WERI-Rb-1 (cell line): ENCODE measurements around the gene CCDC33.
A peak's percentile ranks its signal among the peaks of the same experiment; 100 is the strongest.

ENCODE experiments used
- DNase-seq: peaks from one replicate; pipeline ENCODE4 v3.0.0-alpha.2; 2020
- H3K27ac ChIP-seq: fragments of 250-450 bp; sonication (Bioruptor Pico); 2 replicates; pipeline ENCODE4 v1.5.1; 2020; ENCODE audit warnings: mild to moderate bottlenecking, moderate library complexity
- H3K27me3 ChIP-seq: fragments of 250-450 bp; sonication (Bioruptor Pico); 2 replicates; pipeline ENCODE4 v1.5.1; 2021; ENCODE audit warnings: mild to moderate bottlenecking, low read depth, moderate library complexity; ENCODE audit not compliant: insufficient read depth, severe bottlenecking
- H3K36me3 ChIP-seq: fragments of 250-450 bp; sonication (Bioruptor Pico); 2 replicates; pipeline ENCODE4 v1.5.1; 2020; ENCODE audit warnings: mild to moderate bottlenecking, moderate library complexity
- H3K4me3 ChIP-seq: 2 replicates; pipeline ENCODE4 v1.5.1; 2011; ENCODE audit warnings: low read depth, mild to moderate bottlenecking, control low read depth, low read length
- H3K9me3 ChIP-seq: fragments of 250-450 bp; sonication (Bioruptor Pico); 2 replicates; pipeline ENCODE4 v1.5.1; 2021; ENCODE audit warnings: mild to moderate bottlenecking, moderate library complexity; ENCODE audit not compliant: severe bottlenecking
- CTCF ChIP-seq: IDR thresholded peaks from 2 replicates; pipeline ENCODE4 v1.5.1; 2011; ENCODE audit warnings: low read depth, mild to moderate bottlenecking, control low read depth, inconsistent platforms, low read length

The CCDC33 gene

GRCh38 chr15:74270854-74271520 is 34.9 kb downstream of the CCDC33 start:
- Histone ChIP-seq H3K27ac (no peak overlapping the region), H3K9me3 (no peaks in the 10 kb centered on the region), H3K36me3 (no peaks in the 10 kb centered on the region)

GRCh38 chr15:74272812-74273211 is 36.7 kb downstream of the CCDC33 start:
- TF ChIP-seq CTCF = no peak
- DNase-seq = no peak
- Histone ChIP-seq H3K4me3 (no peak overlapping the region), H3K36me3 (no peaks in the 10 kb centered on the region), H3K9me3 (no peaks in the 10 kb centered on the region), H3K27me3 (no peaks in the 10 kb centered on the region), H3K27ac (no peak overlapping the region)

More at GRCh38 chr15:74270854-74271520, 34.9 kb downstream of the CCDC33 start:
- no peaks in the 10 kb centered on the region for H3K27me3 ChIP-seq
- no peak for DNase-seq
- H3K4me3 ChIP-seq = no peak overlapping the region
- TF ChIP-seq CTCF = no peak

GRCh38 chr15:74274470-74275038 is 38.4 kb downstream of the CCDC33 start:
- Histone ChIP-seq H3K9me3 (no peaks in the 10 kb centered on the region), H3K4me3 (no peak overlapping the region), H3K36me3 (no peaks in the 10 kb centered on the region), H3K27ac (no peak overlapping the region; the same call in none of the 2 replicates), H3K27me3 (no peaks in the 10 kb centered on the region)
- TF ChIP-seq CTCF = no peak
- DNase-seq = no peak

- Histone ChIP-seq H3K27ac (no peak overlapping the region; the same call in 1 of the 2 replicates), H3K36me3 (no peaks in the 10 kb centered on the region), H3K27me3 (no peaks in the 10 kb centered on the region), H3K9me3 (no peaks in the 10 kb centered on the region), H3K4me3 (no peak overlapping the region)
- no peak for TF ChIP-seq CTCF
- DNase-seq = peak; percentile 51
Measured at GRCh38 chr15:74275957-74276356, 39.8 kb downstream of the CCDC33 start.

- DNase-seq = no peak
- Histone ChIP-seq H3K36me3 (no peaks in the 10 kb centered on the region), H3K4me3 (no peak overlapping the region), H3K27me3 (no peaks in the 10 kb centered on the region), H3K27ac (no peak overlapping the region), H3K9me3 (no peaks in the 10 kb centered on the region)
- TF ChIP-seq CTCF = no peak
Measured at GRCh38 chr15:74276560-74276959, 40.4 kb downstream of the CCDC33 start.
